T-helper 2 cell (primary cell): ENCODE measurements around the gene FEM1B.

Experiments used
- DNase-seq, 5 experiments: peaks; one replicate each; pipeline versions ENCODE4 v3.0.0 to v3.0.0-alpha.2; 2012 to 2022

Gene FEM1B

DNA sequence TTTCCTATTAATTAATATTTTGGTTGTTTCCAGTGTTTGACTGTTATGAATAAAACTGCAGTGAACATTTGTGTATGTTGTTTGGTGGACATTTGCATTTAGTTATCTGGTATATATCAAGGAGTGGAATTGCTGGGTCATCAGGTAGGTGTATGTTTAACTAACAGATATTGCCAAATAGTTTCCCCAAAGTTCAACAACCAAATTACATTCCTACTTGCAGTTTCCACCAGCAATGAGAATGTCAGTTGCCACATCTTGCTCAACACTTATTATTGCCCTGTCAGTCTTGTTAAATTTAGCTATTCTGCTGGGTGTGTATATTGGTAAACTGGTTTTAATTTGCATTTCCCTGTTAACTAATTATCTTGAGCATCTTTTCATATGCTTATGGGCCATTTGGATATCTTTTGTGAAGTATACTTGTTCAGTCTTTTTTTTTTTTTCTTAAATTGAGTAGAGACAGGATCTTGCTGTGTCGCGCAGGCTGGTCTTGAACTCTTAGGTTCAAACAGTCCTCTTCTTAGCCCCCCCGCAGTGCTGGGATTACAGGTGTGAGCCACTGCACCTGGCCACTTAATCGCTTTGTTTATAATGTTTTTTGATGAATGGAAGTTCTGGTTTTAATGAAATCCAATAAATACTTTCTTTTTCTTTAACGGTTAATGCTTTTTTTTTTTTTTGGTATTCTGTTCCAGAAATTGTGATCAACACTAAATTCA lies 7.9 kb downstream of the FEM1B start:
- DNase-seq = no peak

DNA sequence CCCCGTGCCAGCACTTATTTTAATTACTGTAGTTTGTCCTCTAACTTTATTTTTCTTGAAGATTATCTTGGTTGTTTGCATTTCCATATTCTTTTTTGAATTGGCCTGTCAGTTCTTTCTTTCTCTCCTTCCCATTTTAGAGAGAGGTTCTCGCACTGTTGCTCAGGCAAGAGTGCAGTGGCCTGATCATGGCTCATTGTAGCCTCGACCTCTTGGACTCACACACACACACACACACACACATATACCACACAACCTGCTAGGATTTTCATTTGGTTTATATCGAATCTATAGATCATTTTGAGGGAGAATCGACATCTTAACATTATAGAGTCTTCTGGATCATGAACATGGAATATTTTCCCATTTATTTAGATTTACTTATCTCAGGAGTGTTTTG lies 8.7 kb downstream of the FEM1B start:
- DNase-seq = no peak

DNA sequence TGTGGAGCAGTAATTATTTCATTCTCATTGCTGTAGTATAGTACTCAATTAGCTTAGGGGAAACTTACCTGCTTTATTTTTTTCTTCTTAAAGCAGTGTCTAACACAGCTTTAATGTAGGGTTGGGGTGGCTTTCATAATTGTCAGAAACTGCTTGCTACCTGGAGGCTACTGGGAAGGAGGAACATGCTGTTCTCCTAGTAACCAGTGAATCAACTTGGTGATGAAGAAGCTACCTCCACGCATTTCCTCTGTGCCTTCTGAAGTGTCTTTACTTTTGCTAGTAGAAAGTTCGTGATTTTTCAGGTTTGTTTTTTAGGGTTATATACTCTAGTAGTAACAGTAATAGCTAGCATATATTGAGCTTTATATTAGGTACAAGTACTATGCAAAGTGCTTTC lies 11.5 kb downstream of the FEM1B start:
- DNase-seq = no peak

DNA sequence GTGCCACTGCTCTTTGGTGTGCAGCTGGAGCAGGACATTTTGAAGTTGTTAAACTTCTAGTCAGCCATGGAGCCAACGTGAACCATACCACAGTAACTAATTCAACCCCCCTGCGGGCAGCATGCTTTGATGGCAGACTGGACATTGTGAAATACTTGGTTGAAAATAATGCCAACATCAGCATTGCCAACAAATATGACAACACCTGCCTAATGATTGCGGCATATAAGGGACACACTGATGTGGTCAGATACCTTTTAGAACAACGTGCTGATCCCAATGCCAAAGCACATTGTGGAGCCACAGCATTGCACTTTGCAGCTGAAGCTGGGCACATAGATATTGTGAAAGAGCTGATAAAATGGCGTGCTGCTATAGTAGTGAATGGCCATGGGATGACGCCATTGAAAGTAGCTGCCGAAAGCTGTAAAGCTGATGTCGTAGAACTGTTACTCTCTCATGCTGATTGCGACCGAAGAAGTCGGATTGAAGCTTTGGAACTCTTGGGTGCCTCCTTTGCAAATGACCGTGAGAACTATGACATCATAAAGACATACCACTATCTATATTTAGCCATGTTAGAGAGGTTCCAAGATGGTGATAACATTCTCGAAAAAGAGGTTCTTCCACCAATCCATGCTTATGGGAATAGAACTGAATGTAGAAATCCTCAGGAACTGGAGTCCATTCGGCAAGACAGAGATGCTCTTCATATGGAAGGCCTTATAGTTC lies 12.2 kb downstream of the FEM1B start:
- no peak for DNase-seq

DNA sequence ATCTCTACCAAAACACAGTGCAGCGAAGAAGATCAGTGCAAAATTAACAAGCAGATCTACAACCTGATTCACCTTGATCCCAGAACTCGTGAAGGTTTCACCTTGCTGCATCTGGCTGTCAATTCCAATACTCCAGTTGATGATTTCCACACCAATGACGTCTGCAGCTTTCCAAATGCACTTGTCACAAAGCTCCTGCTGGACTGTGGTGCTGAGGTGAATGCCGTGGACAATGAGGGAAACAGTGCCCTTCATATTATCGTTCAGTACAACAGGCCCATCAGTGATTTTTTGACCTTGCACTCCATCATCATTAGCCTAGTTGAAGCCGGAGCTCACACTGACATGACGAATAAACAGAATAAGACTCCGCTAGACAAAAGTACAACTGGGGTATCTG lies 13.2 kb downstream of the FEM1B start:
- no peak for DNase-seq

DNA sequence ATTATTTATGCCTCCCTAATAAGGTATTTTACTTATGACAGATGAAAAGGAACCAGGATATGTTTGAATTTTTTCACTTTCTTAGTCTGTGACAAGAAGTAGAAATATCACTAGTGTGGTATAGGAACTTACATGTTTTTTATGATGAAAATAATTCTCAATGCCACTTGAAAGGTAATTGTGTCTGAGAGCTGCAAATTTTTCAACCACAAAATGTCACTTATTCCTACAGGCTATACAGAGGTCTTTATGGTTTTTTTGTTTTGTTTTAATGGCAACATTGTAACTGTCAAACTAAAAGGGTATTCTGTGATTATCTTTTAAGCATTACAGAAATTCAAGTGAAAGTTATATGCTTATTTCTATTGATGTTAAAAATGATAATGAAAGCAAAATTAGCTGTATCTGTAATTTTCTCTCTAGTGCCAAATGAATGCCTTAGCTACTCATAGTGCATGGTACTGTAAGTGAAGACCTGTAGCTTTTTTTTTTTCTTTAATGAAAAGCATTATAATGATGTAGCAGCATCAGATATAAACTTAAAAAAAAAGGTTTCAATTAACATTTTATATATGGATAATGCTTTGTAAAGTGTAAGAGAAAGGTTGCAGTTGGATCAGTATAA lies 14.7 kb downstream of the FEM1B start:
- no peak for DNase-seq

DNA sequence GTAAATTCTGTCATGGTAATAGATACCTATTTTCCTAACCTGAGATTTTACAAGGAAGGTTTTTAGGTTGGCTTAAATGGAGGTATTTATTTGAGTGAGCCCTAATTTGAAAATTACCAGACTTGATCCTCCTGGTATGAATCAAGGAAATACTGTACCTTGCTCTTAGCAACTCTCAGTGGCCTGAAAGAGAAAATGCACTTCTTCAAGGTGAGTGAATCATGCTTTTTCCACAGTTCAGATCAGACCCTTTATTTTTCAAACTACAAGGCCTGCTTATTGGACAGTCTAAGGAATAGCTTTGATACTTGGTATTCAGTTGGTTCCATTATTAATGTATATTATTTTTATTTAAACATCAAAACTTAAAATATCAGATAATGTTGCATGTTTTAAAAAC lies 15.4 kb downstream of the FEM1B start:
- no peak for DNase-seq

DNA sequence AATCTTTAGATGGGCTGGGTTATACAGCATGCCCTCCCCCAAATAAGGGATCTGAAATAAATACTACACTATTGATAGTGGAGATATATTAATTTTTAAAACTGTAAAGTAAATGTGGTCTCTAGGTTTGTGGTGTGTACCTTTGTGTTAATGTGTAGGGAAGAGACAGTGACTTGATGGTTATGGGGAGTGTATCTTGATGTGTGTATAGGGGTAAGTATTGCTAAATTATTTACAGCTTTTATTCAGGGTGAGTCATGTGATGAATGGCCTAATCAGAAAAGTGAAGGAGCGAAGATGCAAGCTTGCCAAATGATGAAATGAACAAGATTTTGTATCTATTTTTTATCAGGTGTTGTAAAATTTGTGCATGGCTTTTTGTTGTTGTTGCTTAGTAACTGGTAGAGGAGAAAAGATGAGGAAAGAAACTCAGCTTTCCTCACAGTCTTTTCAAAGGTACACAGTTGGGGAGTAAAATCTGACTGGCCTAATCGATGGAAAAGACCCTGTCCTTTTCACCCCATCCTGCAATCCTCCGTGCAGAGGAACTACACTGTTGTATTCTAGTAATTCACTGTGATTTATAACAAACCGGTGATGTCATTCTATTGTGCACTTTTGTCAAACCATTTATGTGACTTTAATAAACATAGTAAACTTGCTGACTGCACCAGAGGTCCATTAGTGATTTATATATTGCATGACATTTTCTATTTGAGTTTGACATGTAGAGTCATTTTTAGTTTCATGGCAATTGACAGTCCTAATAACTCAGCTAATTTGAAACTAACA lies 17.7 kb downstream of the FEM1B start:
- no peak for DNase-seq

DNA sequence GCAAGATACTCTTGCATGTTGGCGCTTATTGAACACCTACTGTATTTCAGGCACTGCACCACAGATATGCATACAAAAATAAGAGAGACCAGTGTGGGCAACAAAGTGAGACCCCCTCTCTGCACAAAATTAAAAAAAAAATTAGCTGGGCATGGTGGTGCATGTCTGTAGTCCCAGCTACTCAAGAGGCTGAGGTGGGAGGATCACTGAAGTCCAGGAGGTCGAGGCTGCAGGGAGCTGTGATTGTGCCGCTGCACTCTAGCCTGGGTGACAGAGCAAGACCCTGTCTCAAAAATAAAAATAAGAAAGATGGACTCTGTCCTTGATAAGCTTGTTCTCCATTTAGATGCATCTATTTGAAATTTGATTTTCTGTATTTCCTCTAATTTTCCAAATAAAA lies 20.8 kb downstream of the FEM1B start:
- DNase-seq = no peak

DNA sequence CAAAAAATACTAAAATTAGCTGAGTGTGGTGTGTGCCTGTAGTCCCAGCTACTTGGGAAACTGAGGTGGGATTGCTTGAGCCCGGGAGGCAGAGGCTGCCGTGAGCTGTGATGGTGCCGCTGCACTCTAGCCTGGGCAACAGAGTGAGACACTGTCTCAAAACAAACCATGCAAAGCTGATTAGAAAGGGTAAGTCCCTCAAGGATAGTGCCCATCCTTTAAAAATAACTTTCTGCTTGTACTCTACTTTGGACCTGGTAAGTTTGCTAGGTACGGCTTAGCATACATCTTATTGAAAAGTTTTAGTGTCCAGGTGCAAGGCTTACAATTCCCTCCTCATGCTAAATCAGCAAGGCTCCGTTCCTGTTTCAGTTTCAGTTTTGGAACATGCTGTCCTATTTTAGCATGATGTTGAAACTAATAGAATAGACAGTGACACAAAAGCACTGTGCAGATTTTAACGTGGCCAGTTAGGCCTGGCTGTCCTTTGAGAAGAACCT lies 21.4 kb downstream of the FEM1B start:
- DNase-seq = peak in 2 of 5 experiments; percentile 24 to 68

DNA sequence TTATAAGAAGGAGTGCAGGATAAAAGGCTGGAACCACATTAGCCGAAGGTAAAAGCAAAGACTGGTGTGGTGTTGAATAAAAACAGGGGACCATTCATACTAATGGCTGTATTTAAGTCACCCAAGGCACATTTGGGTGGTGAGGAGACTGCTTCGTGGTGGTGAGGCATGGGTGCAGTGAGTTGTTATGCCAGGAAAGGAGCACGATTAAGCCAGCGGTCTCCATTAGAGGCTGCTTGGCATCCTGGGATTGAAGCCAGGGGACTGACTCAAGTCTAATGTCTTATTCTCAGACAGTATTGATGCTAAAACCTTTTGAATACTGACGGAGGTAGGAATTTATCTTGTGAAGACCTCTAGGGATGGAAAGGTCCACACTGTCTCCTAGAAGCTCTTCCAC lies 21.9 kb downstream of the FEM1B start:
- no peak for DNase-seq

DNA sequence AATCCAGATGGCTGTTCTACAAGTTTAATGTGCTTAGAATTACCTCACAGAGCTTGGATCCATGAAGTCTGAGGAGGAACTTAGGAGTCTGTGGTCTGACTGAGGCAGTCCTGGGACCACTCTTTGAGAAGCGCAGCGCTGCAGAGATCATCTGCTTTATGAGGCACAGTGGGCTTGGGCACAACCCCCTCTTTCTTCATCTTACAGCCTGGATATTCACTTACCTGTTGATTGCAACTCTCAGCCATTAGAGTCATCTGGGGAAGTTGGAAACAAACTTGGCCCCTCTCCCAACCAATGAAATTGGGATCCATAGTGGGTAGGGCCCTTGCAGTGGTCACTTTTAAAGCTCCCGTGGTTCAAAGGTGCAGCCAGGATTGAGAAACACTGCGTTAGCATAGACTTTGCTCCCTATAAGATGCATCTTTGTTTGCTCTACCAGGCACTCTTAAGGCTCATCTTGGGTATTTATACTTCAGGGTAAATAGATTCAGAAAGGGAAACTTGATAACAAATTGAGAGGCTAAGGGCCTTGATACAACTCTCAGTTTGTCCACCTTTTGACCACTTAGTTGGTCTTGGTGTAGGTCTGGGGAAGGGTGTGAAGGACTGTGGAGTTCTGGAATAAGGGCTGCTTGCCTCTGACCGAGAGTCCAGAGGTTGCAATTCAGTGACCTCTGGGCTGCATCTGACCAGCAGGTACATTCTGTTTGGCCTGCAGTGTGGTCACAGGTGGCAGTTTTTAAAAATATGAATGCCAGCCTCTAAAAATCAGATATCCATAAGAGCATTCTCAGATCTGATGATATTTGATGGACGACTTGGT lies 22.8 kb downstream of the FEM1B start:
- DNase-seq = no peak

DNA sequence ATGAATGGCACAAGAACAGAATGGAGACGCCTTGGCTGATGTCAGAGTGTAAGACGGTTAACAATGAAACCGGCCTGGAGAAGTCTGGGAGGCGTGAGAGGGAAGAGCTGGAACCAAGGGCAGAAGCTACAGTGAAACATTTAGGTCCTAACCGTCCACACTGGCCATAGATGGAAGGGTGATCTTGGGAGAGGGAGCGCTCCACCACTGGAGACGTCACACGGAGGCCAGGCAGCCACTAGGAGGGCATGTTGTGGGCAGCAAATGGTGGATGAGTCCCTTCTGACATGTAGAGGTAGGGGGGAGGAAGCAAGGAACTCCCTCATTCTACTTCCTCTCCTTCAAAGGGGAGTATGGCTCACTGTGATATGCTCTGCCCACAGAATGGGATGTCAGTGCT lies 23.8 kb downstream of the FEM1B start:
- DNase-seq = no peak

DNA sequence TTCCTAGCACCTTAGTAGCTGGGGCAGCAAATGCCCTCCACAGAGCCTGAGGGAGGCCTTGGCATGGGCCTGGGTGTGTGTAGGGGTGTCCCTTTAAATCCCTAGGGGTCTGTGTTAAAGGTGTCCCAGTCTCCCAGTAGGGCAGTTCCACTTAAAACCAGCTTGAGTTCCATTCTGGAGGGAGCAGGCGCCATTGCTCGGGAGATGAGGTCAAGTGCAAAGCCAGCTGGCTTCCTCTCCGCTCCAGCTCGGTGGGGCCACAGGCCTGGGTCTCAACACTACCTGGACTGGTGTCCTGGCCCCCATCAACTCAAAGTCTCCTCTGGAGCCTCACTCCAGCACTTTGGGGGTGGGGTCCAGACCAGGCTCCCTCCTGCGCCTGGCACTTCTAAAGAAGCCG lies 25.2 kb downstream of the FEM1B start:
- DNase-seq = no peak

DNA sequence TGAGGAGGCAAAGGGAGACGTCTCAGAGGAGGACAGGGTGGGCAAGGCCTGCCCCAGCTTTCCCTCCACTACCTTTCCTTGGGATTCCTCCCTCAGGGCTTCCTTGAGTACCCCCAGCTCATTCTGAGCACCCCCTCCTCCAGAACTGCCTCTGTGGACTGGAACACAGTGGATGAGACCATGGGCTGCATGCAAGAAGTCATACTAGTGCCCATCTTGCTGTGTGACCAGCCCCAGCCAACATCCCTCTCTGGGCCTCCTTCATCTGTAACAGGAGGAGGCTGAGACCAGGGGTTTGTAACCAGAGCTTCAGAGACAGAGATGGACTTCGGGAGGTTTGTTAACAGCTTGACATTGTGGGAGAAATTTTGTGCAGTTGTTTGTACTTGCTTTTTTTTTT lies 25.6 kb downstream of the FEM1B start:
- DNase-seq = no peak

DNA sequence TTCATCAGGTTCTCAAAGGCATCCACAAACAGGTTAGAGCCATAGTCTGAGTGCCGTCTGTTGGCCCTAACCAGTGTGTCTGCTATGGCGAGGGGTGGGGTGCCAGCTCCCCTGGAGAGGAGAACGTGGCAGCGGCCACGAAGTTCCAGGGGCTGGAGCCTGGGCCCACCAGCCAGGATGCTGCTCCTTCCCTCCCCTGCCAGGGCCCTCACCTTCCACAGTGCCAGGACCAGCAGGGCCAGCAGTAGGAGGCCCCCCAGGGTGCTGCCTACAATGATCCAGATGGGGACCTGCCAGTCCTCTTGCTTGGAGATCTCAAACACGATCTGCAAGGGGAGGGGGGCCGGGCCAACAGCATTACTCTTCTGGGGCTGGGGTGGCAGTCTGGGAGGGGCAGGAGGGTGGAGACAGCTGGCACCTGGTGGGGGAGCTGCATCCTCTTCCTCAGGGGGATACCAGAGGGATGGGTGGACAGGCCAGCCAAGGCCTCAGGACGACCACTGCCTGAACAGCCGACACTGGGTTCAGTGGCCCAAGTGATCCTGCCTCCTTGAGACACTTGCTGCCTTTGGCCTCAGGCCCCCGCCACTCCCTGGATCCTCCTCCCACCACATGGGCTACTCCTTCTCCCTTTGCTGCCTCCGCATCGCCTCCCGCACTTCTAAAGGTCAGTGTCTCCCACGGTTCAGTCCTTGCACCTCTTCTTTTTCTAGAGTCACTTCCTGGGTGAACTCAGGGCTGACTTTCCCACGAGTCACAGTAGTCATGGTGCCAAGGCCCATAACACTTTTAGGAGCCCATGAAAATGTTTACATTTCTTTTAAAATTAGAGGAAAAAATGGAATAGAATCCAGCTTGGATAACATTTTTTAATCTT lies 26.3 kb downstream of the FEM1B start:
- no peak for DNase-seq

DNA sequence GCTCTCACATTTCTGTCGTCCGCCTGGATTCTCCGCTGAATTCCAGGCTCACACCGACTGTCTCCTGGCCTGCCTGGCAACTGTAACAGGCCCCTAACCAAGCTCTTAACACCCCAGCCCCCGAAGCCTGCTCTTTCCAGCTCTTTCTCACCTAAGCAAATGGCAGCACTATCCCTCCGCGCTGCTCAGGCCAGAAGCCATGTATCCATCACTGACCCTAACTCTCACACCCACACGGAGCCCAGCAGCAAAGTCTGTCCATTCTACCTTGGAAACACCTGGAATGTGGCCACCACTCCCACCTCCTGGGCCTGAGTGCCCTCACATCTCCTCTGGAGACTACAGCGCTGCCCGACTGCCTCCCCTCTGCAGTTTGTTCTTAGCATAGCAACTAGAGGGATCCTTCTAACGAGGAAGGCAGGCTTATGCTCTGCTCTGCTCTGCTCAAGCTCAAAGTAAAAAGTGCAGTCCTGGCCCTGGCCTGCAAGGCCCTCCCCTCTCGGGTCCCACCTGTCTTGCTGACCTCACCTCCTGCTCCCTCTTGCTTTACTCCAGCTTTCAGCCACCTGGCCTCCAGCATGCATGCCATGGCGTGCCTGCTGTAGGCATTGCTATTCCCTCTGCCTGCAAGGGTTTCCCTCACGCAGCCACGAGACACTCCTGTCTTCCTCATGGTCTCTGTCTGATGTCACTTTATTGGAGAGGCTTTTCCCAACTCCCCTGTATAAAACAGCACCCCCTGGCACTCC lies 27.2 kb downstream of the FEM1B start:
- DNase-seq = no peak

DNA sequence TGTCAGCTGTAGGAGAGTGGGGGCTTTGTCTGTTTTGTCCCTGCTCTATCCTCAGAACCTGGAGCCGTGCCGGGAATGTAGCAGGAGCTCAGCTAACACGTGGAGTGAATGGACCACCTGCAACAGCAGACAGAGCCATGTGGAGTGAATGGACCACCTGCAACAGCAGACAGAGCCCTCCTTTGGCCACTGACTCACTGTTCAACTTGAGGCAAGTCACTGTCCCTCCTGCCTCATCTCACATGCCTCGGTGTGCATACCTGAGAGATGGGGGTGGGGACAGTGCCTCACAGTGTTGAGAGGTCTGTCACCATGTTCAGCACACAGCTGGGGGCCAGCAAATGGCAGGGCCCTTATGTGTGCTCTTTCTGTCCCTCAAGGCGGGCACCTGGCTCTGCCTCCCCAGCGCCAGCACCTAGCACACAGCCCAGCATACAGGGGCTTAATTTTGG lies 27.9 kb downstream of the FEM1B start:
- DNase-seq = no peak

DNA sequence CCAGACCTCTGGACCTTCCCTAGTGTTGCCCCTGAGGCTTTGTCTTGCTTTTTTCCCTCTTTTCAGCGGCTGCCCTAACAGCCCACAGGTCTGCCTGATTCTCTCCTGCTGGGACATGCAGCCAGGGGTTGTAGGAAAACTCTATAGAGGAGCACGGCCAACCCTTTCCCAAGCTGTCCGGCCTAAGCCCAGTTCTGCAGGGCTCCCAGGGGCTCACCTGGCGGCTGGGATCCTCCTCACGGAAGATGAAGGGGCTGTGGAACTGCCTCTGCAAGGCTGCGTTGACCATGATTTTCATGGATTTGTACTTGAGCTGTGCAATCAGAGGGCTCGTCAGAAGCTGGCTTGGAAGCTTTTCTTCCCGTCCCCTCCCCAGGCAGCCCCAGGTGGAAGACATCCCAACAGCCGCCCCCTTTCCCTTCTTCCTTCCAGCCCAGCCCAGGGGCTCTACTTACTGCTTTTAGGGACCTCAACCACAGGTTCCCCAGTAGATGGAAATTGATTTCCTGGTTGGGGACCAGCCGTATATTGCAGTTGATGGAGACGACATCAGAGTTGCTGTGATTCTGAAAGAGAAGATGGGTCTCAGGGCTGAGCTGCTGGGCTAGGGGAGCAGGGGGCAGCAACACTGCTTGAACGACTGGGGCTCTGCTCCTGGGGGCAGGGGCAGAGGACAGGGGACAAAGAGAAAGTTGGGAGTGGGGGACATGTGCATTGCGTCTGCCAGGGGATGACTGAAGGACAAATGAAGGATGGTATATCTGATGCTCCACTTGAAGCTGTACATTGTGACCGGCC lies 29.8 kb downstream of the FEM1B start:
- DNase-seq = no peak
